Globus pallidus (tissue), 1 donor: ENCODE measurements around the gene PUS1.
"Not testable (repeated sequence)": the region's sequence is repeated elsewhere in the genome, so short reads cannot be mapped to it uniquely, and the experiment has no call there.

Experiments
- DNase-seq: peaks from one replicate; pipeline ENCODE4 v3.0.0-alpha.2; 2015; ENCODE audit warnings: low spot score

PUS1 gene

DNA sequence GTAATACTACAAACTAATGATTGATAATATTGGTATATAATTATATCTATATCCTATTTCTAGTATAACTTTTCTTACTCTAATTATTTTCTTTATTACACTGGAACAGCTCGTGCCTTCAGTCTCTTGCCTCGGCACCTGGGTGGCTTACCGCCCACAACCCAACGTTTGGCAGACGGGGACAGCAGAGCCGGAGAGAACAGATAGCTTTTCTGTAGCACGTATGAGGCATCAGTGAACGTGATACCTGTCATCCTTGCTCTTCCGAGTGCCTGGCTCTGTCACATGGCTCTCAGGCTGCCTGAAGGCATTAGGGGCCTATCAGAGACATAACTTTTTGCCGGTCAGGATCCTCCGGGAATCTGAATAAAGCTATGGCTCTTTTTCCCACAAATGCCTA, 5.5 kb downstream of the PUS1 start:
- no peak for DNase-seq

DNA sequence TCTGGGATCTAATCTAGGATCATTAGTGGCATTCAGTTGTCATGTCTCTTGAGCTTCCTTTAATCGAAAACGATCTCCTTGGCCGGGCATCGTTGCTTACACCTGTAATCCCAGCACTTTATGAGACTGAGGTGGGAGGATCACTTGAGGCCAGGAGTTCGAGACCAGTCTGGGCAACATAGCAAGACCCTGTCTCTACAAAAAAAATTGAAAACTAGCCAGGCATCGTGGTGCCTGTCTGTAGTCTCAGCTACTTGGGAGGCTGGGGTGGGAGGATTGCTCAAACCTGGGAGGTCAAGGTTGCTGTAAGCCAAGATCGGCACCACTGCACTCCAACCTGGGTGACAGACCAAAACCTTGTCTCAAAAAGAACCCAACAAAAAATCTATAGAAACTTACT, 9.0 kb downstream of the PUS1 start:
- no peak for DNase-seq

DNA sequence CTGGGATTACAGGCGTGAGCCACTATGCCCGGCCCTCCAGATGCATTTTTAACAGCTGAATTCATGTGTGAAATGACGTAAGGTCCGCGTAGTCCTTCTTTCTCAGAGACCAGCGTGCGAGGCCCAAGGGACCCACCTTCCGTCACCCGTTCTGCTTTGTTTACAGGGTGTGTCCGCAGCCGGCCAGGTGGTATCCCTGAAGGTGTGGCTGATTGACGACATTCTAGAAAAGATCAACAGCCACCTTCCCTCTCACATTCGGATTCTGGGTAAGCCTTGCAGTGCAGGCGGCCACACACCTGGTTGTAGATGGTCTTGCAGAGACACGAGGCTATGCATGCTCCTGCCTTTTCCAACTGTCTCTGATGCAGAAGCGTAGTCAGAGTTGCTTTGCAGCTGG, 9.9 kb downstream of the PUS1 start:
- no peak for DNase-seq

DNA sequence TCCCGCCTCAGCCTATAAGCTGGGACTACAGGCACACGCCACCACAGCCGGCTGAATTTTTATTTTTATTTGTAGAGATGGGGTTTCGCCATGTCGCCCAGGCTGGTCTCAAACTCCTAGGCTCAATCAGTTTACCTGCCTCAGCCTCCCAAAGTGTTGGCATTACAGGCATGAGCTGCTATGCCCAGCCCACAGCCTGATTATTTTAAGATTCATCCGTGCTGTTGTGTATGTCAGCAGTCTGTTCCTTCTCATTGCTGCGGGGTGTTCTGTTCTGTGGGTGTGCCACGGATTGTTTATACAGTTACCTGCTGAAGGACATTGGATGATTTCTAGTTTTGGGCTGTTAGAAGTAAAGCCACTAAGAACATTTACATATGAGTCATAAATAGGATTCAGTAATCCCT, 11.1 kb downstream of the PUS1 start:
- no peak for DNase-seq

DNA sequence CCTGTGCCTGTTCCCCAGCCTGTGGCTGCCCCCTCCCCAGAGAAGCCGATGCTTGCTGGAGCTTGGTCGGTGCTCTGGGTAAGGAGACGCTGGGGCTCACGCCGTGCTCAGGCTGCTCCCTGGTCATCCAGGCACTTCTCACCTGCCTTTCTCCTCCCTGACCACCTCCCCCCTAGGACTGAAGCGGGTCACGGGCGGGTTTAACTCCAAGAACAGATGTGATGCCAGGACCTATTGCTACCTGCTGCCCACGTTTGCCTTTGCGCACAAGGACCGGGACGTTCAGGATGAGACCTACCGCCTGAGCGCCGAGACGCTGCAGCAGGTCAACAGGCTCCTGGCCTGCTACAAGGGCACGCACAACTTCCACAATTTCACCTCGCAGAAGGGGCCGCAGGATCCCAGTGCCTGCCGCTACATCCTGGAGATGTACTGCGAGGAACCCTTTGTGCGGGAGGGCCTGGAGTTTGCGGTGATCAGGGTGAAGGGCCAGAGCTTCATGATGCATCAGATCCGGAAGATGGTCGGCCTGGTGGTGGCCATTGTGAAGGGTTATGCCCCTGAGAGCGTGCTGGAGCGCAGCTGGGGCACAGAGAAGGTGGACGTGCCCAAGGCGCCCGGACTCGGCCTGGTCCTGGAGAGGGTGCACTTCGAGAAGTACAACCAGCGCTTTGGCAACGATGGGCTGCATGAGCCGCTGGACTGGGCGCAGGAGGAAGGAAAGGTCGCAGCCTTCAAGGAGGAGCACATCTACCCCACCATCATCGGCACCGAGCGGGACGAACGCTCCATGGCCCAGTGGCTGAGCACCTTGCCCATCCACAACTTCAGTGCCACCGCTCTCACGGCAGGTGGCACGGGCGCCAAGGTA, 12.3 kb downstream of the PUS1 start:
- no peak for DNase-seq

DNA sequence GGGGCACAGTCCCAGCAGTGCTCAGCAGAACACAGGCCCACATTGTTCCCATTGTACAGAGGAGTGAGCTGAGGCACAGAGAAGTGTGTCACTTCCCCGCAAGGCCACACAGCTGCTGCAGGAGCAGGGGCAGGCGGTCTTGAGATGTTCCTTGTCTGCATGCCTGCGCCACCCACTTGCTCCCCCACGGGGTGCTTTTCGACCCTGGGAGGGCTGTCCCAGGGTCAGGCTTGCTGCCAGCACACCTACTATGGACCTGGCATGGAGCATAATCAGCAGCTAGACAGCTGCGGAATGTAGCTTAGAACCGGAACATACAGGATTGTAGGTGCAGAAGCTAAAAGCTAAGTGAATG, 12.9 kb downstream of the PUS1 start:
- no peak for DNase-seq

DNA sequence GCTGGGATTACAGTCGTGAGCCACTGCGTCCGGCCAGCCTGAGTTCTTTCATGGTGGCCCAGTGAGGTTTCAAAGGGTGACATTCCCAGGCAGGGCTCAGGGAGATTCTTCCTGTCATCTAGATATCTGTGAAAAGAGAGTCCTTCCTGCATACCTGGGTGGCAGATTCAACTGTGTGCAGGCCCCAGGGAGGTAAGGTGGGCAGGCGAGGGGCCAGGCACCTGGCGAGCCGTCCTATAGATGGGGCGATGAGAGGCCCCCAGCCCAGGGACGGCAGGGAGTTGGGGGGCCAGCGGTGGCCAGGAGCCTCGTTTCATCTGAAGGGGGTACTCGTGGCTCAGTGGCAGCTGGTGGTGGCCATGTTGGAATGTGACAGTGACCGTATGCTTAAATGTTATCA, 13.6 kb downstream of the PUS1 start:
- no peak for DNase-seq

DNA sequence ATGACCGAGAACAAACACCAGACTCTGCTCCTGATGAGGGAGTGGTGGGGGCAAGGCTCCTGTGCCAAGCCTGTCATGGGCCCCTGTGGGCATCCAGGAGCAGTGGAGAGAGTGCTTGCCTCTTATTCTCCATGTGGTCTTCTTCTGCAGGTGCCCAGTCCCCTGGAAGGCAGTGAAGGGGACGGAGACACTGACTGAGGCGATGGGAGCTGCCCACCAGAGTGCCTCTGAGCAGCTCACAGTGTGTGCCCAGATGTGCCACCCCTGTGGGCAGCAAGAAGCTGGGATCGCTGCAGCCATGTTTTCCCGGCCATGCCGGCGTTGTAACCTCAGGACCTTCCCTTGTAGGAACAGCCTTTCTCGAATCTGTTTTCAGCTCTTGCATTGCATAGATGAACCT, 14.3 kb downstream of the PUS1 start:
- DNase-seq: no peak

DNA sequence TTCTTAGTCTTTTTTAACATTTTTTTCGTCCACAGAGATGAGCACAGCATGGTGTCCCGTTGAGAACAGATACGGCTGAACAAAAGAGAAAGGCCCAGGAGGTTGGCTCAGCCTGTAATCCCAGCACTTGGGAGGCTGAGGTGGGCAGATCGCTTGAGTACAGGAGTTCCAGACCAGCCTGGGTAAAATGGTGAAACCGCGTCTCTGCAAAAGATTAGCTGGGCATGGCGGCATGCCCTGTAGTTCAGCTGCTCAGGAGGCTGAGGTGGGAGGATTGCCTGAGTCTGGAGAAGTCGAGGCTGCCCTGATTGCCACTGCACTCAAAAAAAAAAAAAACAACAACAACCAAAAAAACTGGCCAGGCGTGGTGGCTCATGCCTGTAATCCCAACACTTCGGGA, 14.8 kb downstream of the PUS1 start:
- DNase-seq: no peak

DNA sequence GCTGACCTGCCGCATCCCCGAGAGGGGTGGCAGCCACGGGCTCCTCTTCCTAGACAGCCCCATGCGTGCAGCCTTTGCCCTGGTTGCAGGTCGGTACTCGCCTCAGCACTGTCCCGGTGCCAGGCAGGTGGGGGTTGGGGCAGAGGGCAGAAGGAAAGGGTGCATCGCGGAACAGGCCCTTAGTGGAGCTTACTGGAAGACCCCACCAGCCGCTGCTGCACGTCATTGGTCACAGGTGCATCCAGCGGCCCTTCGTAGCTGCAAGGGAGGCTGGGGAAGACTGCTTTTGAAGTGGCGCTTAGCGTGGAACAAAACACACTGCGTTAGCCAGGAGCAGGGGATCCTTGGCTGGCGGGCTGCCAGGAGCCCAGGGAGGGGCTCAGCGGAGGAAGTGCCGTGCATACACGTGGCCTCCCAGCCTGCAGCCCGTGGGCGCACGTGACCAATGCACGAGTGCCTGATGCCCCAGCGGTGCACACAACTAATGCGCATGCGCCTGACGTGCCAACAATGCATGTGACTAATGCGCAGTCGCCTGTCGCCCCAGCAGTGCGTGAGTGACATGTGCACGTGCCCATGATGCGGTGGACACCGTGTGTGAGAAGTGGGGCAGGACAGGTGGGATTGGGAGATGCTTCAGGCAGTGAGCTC, 15.7 kb downstream of the PUS1 start:
- DNase-seq: no peak

DNA sequence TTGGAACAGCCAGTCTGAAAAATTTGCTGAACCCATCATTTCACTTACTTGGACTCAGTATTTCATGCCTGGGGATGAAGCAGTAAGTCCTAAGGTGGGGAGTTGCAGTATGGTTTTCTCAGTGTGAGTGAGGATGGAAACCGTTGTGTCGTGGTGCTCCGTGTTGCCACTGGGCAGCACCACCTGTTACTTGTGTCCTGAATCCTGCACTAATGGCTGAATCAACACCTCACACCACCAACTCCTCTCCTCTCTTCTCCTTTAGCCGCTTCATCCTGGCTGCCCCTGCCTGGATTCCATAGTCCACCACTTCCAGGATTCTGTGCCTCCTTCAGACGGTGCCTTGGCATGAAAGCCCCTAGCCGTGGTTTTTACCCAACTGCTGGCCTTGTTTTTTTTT, 17.7 kb downstream of the PUS1 start:
- no peak for DNase-seq

DNA sequence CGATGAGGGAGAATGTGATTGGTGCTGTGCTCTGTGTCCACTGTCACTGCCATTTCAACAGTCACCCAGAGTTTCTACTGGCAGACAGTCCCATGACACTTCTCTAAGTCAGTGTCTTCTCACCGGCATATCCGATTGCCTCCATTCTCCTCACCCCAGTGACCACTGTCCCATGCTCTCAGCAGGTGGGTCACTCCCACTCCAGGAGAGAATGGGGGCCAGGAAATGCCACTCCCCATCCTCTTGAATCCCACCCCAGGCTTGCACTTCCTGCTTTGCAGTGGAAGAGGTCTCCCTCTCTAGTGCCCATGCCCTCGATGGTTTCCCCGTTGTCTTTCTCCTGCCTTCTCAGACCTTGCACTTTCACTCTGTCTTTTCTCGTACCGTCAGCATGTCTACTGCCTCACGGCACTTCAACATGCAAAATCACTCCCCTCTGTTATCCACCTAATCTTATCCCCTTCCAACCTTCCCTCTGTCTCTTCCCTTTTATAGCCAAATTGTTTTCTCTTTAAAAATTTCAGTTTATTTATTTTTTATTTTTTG, 18.5 kb downstream of the PUS1 start:
- no peak for DNase-seq

DNA sequence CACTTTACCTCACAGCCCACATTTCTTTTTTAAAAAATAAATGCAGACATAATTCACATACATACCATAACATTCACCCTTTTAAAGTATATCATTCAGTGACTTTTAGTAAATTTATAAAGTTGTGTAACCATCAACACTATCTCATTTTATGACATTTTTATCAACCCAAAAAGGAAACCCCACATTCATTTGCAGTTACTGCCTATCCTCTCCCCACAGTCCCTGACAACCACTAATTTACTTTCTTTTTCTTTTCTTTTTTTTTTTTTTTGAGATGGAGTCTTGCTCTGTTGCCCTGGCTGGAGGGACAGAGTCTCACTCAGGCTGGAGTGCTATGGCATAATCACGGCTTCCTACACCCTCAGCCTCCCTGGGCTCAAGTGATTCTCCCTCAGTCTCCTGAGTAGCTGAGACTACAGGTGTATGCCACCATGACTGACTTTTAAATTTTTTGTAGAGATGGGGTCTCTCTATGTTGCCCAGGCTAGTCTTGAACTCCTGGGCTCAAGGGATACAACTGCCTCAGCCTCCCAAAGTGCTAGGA, 19.2 kb downstream of the PUS1 start:
- DNase-seq: no peak

DNA sequence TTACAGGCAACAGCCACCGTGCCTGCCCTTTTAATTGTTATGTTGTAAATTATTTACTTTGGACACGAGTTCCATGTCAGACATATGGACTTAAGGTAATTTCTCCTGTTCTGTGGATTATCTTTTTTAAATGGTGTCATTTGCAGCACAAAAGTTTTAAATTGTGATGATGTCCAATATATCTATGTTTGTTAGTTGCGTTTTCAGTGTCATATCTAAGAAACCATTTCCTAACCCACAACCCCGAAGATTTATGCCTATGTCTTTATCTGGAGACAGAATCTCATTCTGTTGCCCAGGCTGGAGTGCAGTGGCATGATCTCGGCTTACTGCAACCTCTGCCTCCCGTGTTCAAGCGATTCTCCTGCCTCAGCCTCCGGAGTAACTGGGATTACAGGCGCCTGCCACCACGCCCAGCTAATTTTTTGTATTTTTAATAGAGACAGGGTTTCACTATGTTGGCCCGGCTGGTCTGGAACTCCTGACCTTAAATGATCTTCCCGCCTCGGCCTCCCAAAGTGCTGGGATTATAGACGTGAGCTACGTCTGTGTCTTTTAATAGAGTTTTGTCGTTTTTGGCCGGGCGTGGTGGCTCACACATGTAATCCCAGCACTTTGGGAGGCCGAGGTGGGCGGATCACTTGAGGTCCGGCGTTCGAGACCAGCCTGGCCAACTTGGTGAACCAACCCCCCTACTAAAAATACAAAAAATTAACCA, 19.8 kb downstream of the PUS1 start:
- not testable (repeated sequence) for DNase-seq

DNA sequence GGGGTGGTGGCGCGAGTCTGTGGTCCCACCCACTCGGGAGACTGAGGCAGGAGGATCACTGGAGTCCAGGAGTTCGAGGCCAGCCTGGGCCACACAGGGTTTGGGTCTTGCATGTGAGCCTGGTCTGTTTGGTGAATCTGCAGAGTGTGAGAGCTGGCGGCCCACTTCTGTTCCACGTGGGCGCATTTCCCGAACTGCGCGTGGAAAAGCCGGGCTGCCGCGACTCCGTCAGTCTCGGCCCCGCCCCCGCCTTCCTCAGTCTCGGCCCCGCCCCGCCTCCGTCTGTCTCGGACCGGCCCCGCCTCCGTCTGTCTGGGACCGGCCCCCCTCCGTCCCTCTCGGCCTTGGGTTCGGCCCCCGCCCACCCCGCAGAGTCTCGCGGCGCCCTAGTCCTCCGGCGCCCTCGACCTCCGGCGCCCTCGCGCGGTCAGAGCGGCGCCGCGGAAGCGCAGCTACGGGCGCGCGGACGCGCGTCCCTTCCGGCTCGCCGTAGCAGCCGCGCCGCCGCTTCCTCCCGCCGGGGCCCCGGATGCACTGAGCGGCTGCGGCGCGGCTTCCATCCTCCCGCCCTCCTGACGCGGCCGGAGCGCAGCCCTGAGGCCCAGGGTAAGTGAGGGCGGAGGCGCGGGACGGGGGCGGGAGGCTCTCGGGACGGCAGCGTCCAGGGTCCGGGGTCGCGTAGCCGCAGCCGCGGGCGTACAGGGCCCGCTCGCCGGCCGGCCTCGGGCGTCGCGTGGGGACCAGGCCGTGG, 20.5 kb downstream of the PUS1 start, which contains the start of gene EP400:
Gene EP400, plus strand, starts transcription at position 512 of the 751 bp plus-strand sequence. CDS start 10,678 bp downstream, outside the sequence.
- peak; percentile 93 for DNase-seq

DNA sequence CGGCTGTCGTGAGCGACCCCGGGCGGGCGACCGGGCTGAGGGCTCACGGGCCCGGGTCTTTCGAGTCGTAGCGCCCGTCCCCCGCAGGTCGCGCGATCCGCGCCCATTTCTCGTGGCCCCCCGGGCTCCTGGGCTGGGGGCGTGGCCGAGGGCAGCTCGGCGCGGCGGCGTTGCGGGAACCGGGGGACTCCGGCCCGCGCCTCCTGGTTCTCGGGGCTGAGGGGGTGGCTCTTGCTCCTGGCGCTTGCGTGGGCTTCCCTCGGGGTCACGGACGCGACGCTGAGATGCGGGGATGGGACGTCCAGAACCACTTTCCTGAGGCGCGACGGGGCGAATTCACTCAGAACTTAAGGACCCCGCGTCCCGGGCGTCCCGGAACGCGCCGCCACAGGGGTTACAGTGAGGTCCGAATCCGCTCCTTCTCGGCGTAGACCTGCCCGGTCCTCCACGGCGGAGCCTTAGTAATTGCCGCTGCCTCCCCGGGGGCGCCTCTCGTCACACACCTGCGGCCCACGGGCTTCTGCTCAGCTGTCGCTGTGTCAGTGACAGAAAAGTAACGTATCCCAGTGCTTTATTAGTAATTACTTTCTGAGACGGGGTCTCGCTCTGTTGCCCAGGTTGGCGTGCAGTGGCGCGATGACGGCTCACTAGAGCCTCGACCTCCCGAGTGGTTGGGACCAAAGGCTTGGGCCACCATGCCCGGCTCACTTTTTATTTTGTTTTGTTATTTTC, 21.3 kb downstream of the PUS1 start:
- no peak for DNase-seq

DNA sequence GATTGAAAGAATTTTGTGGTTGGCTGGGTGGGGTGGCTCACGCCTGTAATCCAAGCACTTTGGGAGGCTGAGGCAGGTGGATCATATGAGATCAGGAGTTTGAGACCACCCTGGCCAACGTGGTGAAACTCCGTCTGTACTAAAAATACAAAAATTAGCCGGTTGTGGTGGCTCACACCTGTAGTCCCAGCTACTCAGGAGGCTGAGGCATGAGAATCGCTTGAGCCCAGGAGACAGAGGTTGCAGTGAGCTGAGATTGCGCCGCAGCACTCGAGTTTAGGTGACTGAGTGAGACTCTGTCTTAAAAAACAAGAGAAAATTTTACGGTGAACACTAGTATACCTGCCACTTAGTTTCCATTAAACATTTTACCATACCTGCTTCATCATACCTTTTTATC, 24.7 kb downstream of the PUS1 start:
- DNase-seq: not testable (repeated sequence)

DNA sequence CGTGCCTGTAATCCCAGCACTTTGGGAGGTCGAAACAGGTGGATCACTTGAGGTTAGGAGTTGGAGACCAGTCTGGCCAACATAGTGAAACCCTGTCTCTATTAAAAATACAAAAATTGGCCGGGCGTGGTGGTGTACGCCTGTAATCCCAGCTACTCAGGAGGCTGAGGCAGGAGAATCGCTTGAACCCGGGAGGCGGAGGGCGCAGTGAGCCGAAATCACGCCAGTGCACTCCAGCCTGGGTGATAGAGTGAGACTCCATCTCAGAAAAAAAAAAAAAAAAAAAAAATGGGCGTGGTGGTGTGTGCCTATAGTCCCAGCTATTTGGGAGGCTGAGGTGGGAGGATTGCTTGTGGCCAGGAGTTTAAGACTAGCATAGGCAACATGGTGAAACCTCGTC, 25.4 kb downstream of the PUS1 start:
- not testable (repeated sequence) for DNase-seq

DNA sequence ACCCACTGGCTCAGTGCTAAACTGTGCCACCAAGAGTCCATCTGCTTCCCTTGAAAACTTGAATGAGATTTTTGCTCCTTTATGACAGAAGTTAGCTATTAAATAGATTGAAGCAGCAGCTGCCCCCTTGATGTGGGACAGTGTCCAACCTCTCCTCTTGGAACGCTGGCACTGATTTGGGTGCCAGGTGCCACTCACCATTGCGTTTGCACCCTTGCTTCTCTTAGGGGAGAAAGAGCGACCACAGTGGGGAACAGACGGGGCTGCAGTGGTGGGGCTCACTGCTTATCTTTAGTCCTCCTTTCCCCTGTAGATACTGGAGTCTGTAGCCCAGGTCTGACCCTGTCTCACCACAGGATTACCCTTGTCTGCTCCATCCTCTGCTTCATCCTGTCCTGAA, 30.0 kb downstream of the PUS1 start:
- no peak for DNase-seq

DNA sequence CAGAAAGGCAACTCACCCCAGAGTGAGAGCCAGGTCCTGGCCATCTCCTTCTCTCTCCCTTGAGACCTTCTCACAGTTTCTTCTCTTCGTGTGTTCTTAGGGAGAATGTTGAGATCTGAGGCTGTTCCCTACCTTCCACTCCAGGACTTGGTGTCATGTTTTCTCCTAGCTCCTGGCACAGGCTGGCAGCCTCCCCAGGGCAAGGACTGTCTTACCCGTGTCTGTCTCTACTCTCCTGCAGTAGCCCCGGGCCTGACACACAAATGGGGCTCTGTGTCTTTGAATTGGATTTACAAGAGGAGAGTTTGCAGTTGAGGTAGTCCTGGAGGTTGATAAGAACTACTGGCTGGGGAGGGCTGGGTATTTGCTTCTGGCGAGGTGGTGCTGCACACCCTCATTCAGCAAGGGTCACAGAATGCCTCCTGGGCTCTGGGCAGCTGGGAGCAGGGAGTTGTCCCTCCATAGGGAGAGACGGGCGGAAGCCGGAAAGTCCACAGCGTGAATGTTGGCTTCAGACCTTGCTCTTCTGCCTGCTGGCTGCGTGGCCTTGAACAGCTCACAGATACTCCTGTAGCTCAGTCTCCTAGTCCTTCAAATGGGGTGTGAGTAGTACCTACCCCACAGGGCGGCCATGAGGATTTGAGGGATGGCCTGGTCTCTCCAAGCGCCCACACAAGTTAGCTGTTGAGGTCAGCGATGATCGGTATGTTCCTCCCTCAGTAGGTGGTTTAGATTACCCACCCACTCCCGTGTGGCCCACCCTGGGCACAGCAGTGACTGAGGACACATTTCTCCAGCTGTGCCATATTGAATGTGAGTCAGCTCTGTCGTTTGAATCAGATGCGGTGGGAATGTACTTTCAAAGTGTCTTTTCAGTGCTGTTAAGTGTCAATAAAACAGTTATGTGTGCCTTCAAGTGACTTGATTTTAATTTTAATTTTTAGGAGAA, 30.8 kb downstream of the PUS1 start:
- no peak for DNase-seq
